Heart left ventricle (tissue), 13 donors: ENCODE measurements around the gene NOX5.

Experiments
- POLR2A ChIP-seq, 2 donors: fragments of 450-650 bp; IDR thresholded peaks; one replicate each; pipeline ENCODE4 v1.6.1; 2017; ENCODE audit warnings: antibody characterized with exemption in 2 of 2, mild to moderate bottlenecking in 2 of 2, moderate library complexity in 2 of 2
- TF ChIP-seq, protein P1 (sequence below), 12 donors: fragments of 200-600 bp; sonication (generic) in 4 of 12; IDR thresholded peaks; one replicate each; pipeline versions ENCODE4 v1.5.0 to v1.8.0; 2018 to 2022; ENCODE audit warnings: antibody characterized with exemption in 12 of 12, mild to moderate bottlenecking in 5 of 12
- donor health status: ischemic (EF 13 %, LVEDD 7.1; RV severe dilation, severe dysfunction).
- donor health status: DM: no; HTN: yes; CAD: no.
- donor health status: DM: no; HTN: no; CAD: no.
- donor health status: ischemic (EF 25% LVEDD 6.9; RV normal size, moderate dysfunction).
- donor health status: ischemic (EF 25% LVEDD 5.7; RV mildly dilated, moderate dysfunction).
- donor health status: ischemic (EF 35%, LVEDD 5.7; RV mildly dilated, moderate dysfunction).
- donor health status: nonischemic (EF 11% LVEDD 7.7; RV severe dilation, severe dysfunction).
- donor health status: DM: yes; HTN: yes; CAD: no.
- donor health status: PGD.
- donor health status: ischemic (EF 29% LVEDD 5.4; RV normal size, mild dysfunction).
- donor health status: nonischemic (EF 23%, LVEDD 6.1; RV moderate dilation, normal function).

DNA sequence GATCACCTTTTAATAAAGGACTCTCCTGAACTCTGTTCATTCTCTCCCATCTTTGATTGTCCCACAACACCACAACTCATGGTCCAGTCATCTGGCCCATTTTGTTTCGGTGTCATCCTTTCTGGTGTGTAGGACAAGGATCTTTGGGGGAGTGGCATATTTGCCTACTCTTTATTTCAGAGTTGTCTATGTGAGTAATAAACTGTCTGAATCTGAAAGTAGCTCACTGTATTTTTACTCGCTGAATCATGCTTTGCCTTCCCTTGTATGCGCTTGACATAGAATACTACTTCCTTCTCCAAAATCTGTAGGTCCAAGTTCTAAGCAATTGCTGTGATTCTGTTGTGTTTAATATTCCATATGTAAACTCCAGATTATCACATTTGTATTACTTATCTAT, 29.9 kb upstream of the NOX5 start:
- TF ChIP-seq, protein P1, sequence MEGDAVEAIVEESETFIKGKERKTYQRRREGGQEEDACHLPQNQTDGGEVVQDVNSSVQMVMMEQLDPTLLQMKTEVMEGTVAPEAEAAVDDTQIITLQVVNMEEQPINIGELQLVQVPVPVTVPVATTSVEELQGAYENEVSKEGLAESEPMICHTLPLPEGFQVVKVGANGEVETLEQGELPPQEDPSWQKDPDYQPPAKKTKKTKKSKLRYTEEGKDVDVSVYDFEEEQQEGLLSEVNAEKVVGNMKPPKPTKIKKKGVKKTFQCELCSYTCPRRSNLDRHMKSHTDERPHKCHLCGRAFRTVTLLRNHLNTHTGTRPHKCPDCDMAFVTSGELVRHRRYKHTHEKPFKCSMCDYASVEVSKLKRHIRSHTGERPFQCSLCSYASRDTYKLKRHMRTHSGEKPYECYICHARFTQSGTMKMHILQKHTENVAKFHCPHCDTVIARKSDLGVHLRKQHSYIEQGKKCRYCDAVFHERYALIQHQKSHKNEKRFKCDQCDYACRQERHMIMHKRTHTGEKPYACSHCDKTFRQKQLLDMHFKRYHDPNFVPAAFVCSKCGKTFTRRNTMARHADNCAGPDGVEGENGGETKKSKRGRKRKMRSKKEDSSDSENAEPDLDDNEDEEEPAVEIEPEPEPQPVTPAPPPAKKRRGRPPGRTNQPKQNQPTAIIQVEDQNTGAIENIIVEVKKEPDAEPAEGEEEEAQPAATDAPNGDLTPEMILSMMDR (IDR thresholded peaks at IDR 0.05): no peak
- TF ChIP-seq POLR2A (IDR thresholded peaks at IDR 0.05): no peak
